WERI-Rb-1 (cell line): ENCODE measurements around the gene ASIC1.

ENCODE experiments used
- DNase-seq: peaks from one replicate; pipeline ENCODE4 v3.0.0-alpha.2; 2020
- H3K27ac ChIP-seq: fragments of 250-450 bp; sonication (Bioruptor Pico); 2 replicates; pipeline ENCODE4 v1.5.1; 2020; ENCODE audit warnings: mild to moderate bottlenecking, moderate library complexity
- H3K27me3 ChIP-seq: fragments of 250-450 bp; sonication (Bioruptor Pico); 2 replicates; pipeline ENCODE4 v1.5.1; 2021; ENCODE audit warnings: mild to moderate bottlenecking, low read depth, moderate library complexity; ENCODE audit not compliant: insufficient read depth, severe bottlenecking
- H3K36me3 ChIP-seq: fragments of 250-450 bp; sonication (Bioruptor Pico); 2 replicates; pipeline ENCODE4 v1.5.1; 2020; ENCODE audit warnings: mild to moderate bottlenecking, moderate library complexity
- H3K4me3 ChIP-seq: 2 replicates; pipeline ENCODE4 v1.5.1; 2011; ENCODE audit warnings: low read depth, mild to moderate bottlenecking, control low read depth, low read length
- H3K9me3 ChIP-seq: fragments of 250-450 bp; sonication (Bioruptor Pico); 2 replicates; pipeline ENCODE4 v1.5.1; 2021; ENCODE audit warnings: mild to moderate bottlenecking, moderate library complexity; ENCODE audit not compliant: severe bottlenecking
- TF ChIP-seq, protein P1 (sequence below): IDR thresholded peaks from 2 replicates; pipeline ENCODE4 v1.5.1; 2011; ENCODE audit warnings: low read depth, mild to moderate bottlenecking, control low read depth, inconsistent platforms, low read length

ASIC1 gene

DNA sequence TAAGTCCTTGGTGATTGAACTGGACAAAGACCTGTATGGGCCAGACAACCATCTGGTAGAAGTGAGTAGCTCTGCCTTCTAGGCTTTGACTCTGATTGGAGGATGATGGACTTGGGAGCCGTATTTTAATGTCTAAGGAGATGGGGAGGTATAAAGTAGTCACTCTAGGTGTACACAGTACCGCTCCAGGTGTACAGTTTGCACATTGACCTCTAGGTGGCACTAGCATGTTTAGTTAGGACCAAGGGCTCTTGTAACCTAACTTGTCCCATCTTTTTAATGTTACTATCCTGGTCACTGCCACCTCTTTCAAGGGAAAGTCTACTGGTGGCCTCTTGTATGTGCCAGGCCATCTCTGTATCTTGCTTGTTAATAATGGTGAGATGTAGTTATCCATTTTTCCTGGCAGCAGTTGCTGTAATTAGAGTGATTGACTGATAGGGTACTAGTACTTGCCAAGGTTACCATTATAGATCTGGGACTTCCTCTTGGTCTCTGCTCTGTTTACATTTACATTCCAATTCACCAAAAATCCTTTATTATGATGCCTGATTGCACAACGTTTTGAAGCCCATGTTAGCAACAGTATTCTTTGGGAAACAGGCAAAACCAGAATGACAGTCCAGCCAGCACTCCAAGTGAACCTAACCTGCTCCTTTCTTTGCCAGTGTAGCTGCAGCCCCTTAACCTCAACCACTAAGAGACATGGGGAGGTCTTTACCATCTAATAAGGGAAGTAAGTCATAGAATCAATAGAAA, 31.4 kb downstream of the ASIC1 start:
- Histone ChIP-seq H3K36me3 (peaks cover 68% of the 10 kb centered on the region), H3K27ac (no peak overlapping the region), H3K9me3 (no peaks in the 10 kb centered on the region), H3K27me3 (no peaks in the 10 kb centered on the region), H3K4me3 (no peak overlapping the region)
- TF ChIP-seq, protein P1, sequence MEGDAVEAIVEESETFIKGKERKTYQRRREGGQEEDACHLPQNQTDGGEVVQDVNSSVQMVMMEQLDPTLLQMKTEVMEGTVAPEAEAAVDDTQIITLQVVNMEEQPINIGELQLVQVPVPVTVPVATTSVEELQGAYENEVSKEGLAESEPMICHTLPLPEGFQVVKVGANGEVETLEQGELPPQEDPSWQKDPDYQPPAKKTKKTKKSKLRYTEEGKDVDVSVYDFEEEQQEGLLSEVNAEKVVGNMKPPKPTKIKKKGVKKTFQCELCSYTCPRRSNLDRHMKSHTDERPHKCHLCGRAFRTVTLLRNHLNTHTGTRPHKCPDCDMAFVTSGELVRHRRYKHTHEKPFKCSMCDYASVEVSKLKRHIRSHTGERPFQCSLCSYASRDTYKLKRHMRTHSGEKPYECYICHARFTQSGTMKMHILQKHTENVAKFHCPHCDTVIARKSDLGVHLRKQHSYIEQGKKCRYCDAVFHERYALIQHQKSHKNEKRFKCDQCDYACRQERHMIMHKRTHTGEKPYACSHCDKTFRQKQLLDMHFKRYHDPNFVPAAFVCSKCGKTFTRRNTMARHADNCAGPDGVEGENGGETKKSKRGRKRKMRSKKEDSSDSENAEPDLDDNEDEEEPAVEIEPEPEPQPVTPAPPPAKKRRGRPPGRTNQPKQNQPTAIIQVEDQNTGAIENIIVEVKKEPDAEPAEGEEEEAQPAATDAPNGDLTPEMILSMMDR = peak; percentile 82
- DNase-seq = peak; percentile 71

DNA sequence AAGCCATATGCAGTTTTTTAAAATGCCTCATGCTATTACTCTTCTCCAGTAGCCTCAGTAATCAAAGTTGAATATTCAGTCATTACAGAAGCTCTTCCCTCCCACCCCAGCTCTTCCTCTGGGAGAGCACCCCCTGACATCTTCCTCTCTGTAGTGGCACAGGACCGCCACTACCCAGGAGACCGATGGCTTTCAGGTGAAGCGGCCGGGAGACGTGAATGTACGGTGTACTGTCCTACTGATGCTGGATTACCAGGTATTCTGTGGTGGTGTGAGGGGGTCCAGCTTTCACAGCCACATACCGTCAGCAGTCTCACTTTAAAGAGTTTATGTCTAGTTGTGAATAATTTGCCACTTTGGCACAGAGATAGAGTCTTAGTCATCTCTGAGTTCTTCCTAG, 32.3 kb downstream of the ASIC1 start:
- Histone ChIP-seq H3K4me3 (no peak overlapping the region), H3K27ac (no peak overlapping the region), H3K36me3 (peaks cover 78% of the 10 kb centered on the region), H3K27me3 (no peaks in the 10 kb centered on the region), H3K9me3 (no peaks in the 10 kb centered on the region)
- TF ChIP-seq, protein P1 = no peak
- no peak for DNase-seq

DNA sequence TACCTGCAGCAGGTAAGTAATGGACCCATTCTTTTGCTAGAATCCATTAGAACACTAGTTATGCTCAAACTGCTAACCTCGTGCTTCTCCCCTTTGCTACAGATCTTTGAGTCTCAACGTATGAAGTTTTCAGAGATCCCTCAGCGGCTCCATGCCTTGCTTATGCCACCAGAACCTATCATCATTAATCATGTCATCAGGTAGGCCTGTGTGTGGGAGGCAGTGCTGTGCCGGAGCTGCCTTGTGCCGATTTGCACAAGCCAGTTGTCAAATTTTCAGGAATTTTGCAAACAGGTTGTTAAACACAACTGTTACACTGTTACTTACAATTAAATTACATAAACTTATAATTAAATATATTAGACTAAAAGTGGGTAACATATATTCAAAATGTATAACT, 33.0 kb downstream of the ASIC1 start:
- no peaks in the 10 kb centered on the region for H3K27me3 ChIP-seq
- TF ChIP-seq, protein P1 = no peak
- peaks cover 84% of the 10 kb centered on the region for H3K36me3 ChIP-seq
- H3K4me3 ChIP-seq = no peak overlapping the region
- H3K27ac ChIP-seq = no peak overlapping the region
- DNase-seq = no peak
- no peaks in the 10 kb centered on the region for H3K9me3 ChIP-seq

DNA sequence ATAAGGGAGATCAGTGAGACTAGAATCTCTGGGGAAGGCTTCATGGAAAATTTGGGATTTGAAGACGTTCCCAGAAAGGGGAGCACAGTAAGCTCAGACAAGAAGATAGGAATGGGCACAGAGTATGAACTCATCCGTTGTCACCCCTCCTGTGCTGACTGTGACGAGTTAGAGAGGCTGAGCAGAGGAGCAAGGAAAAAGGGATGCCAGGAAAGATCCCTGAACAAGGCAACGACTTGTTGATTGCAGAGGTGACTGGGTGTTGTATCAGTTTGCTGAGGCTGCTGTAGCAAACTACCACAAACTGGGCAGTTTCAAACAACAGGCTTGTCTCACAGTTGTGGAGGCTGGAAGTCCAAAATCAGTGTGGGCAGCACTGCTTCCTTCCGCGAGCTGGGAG, 40.6 kb downstream of the ASIC1 start:
- Histone ChIP-seq H3K27ac (no peak overlapping the region), H3K36me3 (peaks cover 78% of the 10 kb centered on the region), H3K27me3 (no peaks in the 10 kb centered on the region), H3K9me3 (no peaks in the 10 kb centered on the region), H3K4me3 (no peak overlapping the region)
- TF ChIP-seq, protein P1 = no peak
- DNase-seq = no peak

DNA sequence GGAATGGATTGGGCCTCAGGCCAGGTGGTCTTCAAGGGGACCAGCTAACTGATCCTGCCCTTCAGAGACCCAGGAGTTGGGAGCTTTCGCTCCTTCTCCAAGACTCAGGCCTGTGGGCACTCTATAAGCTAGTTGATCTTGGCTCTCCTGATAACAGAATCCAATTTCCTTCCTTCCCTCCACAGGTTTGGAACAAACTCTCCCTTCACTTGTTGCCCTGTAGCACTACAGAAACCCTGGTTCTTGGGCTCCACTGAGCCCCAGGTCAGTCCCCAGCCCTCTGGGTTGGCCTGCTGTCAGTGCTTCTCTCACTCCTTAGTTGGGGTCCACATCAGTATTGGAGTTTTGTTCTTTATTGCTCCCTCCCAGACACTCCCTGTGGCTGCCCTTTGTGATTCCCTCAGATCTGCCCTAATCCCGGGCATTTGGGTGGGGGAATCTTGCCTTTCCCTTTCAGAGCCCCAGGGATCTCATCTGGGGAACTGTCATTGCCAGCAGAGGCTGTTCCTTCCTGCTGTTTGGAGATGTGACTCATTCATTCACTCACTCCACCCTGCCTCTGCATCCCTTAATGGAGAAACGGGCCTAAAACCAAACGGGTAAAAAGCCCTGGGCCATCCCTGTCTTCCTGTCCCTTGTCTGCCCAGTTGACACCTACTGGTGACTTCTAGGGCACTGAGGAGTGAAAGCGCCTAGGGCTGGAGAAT, 42.1 kb downstream of the ASIC1 start:
- H3K27ac ChIP-seq = no peak overlapping the region
- TF ChIP-seq, protein P1 = no peak
- no peak for DNase-seq
- peaks cover 63% of the 10 kb centered on the region for H3K36me3 ChIP-seq
- H3K9me3 ChIP-seq = no peaks in the 10 kb centered on the region
- H3K4me3 ChIP-seq = no peak overlapping the region
- no peaks in the 10 kb centered on the region for H3K27me3 ChIP-seq
